ENCODE measurements around the gene SV2B. TPM values are rescaled to one million over a fixed set of nuclear protein-coding genes. Genes with fewer than 3 reads are reported as not detected.

SV2B gene
- total and polyA plus RNA-seq, 2 donors from 2014 or later, result 0.17 to 3.9 TPM

GRCh38 chr15:91222052-91222451 lies 122.0 kb downstream of the SV2B start:
- no peaks in the 10 kb centered on the region for H3K9me3 ChIP-seq (ENCODE audit: control insufficient read depth in 2 of 3, insufficient read depth in 1 of 3, low read length in 3 of 3)
- no peak overlapping the region for H3K9ac ChIP-seq (ENCODE audit: low read length in 3 of 3)
- H3K4me1 ChIP-seq (ENCODE audit: control insufficient read depth in 2 of 3, insufficient read depth in 2 of 3, low read depth in 1 of 3, low read length in 3 of 3), result no peaks in the 10 kb centered on the region
- DNase-seq (no peak), FAIRE-seq (no peak)
- H3K4me3 ChIP-seq (ENCODE audit: low read length in 3 of 3), result no peak overlapping the region
- no peaks in the 10 kb centered on the region for H3K27me3 ChIP-seq (ENCODE audit: control insufficient read depth, insufficient read depth, low read length)
- intact Hi-C loops (cut with DNase I), result no loop called here
- TF ChIP-seq, protein P1, sequence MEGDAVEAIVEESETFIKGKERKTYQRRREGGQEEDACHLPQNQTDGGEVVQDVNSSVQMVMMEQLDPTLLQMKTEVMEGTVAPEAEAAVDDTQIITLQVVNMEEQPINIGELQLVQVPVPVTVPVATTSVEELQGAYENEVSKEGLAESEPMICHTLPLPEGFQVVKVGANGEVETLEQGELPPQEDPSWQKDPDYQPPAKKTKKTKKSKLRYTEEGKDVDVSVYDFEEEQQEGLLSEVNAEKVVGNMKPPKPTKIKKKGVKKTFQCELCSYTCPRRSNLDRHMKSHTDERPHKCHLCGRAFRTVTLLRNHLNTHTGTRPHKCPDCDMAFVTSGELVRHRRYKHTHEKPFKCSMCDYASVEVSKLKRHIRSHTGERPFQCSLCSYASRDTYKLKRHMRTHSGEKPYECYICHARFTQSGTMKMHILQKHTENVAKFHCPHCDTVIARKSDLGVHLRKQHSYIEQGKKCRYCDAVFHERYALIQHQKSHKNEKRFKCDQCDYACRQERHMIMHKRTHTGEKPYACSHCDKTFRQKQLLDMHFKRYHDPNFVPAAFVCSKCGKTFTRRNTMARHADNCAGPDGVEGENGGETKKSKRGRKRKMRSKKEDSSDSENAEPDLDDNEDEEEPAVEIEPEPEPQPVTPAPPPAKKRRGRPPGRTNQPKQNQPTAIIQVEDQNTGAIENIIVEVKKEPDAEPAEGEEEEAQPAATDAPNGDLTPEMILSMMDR (IDR thresholded peaks at IDR 0.05; ENCODE audit: borderline replicate concordance, extremely low read depth, insufficient read depth), result no peak
- H3K27ac ChIP-seq (ENCODE audit: low read depth in 2 of 2, low read length in 2 of 2), result no peak overlapping the region
- no peaks in the 10 kb centered on the region for H3K36me3 ChIP-seq (ENCODE audit: control insufficient read depth in 2 of 3, insufficient read depth in 3 of 3, low read length in 3 of 3)

GRCh38 chr15:91223863-91224262 lies 123.8 kb downstream of the SV2B start:
- H3K36me3 ChIP-seq (ENCODE audit: control insufficient read depth in 2 of 3, insufficient read depth in 3 of 3, low read length in 3 of 3), result no peaks in the 10 kb centered on the region
- no peak overlapping the region for H3K4me3 ChIP-seq (ENCODE audit: low read length in 3 of 3)
- no peaks in the 10 kb centered on the region for H3K27me3 ChIP-seq (ENCODE audit: control insufficient read depth, insufficient read depth, low read length)
- H3K9ac ChIP-seq (ENCODE audit: low read length in 3 of 3), result no peak overlapping the region
- no peaks in the 10 kb centered on the region for H3K4me1 ChIP-seq (ENCODE audit: control insufficient read depth in 2 of 3, insufficient read depth in 2 of 3, low read depth in 1 of 3, low read length in 3 of 3)
- H3K27ac ChIP-seq (ENCODE audit: low read depth in 2 of 2, low read length in 2 of 2), result no peak overlapping the region
- TF ChIP-seq, protein P1 (IDR thresholded peaks at IDR 0.05; ENCODE audit: borderline replicate concordance, extremely low read depth, insufficient read depth), result no peak
- FAIRE-seq (no peak), DNase-seq (no peak)
- no peaks in the 10 kb centered on the region for H3K9me3 ChIP-seq (ENCODE audit: control insufficient read depth in 2 of 3, insufficient read depth in 1 of 3, low read length in 3 of 3)
- intact Hi-C loops (cut with DNase I), result no loop called here

GRCh38 chr15:91224755-91225380 lies 124.8 kb downstream of the SV2B start:
- FAIRE-seq, result no peak
- Histone ChIP-seq H3K27ac (ENCODE audit: low read depth in 2 of 2, low read length in 2 of 2) (no peak overlapping the region), H3K4me3 (ENCODE audit: low read length in 3 of 3) (no peak overlapping the region), H3K9ac (ENCODE audit: low read length in 3 of 3) (no peak overlapping the region), H3K4me1 (ENCODE audit: control insufficient read depth in 2 of 3, insufficient read depth in 2 of 3, low read depth in 1 of 3, low read length in 3 of 3) (no peaks in the 10 kb centered on the region), H3K27me3 (ENCODE audit: control insufficient read depth, insufficient read depth, low read length) (no peaks in the 10 kb centered on the region), H3K9me3 (ENCODE audit: control insufficient read depth in 2 of 3, insufficient read depth in 1 of 3, low read length in 3 of 3) (no peaks in the 10 kb centered on the region), H3K36me3 (ENCODE audit: control insufficient read depth in 2 of 3, insufficient read depth in 3 of 3, low read length in 3 of 3) (no peaks in the 10 kb centered on the region)
- TF ChIP-seq, protein P1 (IDR thresholded peaks at IDR 0.05; ENCODE audit: borderline replicate concordance, extremely low read depth, insufficient read depth), result peak; percentile 43
- DNase-seq, result peak in 3 of 5 donors; percentile 19 to 60 (median 49)
- intact Hi-C loops (cut with DNase I), result no loop called here

GRCh38 chr15:91225741-91226140 lies 125.7 kb downstream of the SV2B start:
- H3K9me3 ChIP-seq (ENCODE audit: control insufficient read depth in 2 of 3, insufficient read depth in 1 of 3, low read length in 3 of 3), result no peaks in the 10 kb centered on the region
- H3K4me1 ChIP-seq (ENCODE audit: control insufficient read depth in 2 of 3, insufficient read depth in 2 of 3, low read depth in 1 of 3, low read length in 3 of 3), result no peaks in the 10 kb centered on the region
- TF ChIP-seq, protein P1 (IDR thresholded peaks at IDR 0.05; ENCODE audit: borderline replicate concordance, extremely low read depth, insufficient read depth), result no peak
- intact Hi-C loops (cut with DNase I), result no loop called here
- no peak overlapping the region for H3K9ac ChIP-seq (ENCODE audit: low read length in 3 of 3)
- H3K27me3 ChIP-seq (ENCODE audit: control insufficient read depth, insufficient read depth, low read length), result no peaks in the 10 kb centered on the region
- FAIRE-seq (no peak), DNase-seq (no peak)
- H3K36me3 ChIP-seq (ENCODE audit: control insufficient read depth in 2 of 3, insufficient read depth in 3 of 3, low read length in 3 of 3), result no peaks in the 10 kb centered on the region
- no peak overlapping the region for H3K4me3 ChIP-seq (ENCODE audit: low read length in 3 of 3)
- no peak overlapping the region for H3K27ac ChIP-seq (ENCODE audit: low read depth in 2 of 2, low read length in 2 of 2)
